HL-60/S4 treated with retinoic acid at 250 ng/mL for 4 days and 3 days (cell line): ENCODE results near the gene PASD1.

Experiments
- in situ Hi-C: fragments of 300-500 bp; cut with MboI; formaldehyde crosslinking; loops from 2 replicates; pipeline ENCODE4 v1.7.0; 2022; ENCODE audit warnings: low sequenced_read_pairs

Gene PASD1

DNA sequence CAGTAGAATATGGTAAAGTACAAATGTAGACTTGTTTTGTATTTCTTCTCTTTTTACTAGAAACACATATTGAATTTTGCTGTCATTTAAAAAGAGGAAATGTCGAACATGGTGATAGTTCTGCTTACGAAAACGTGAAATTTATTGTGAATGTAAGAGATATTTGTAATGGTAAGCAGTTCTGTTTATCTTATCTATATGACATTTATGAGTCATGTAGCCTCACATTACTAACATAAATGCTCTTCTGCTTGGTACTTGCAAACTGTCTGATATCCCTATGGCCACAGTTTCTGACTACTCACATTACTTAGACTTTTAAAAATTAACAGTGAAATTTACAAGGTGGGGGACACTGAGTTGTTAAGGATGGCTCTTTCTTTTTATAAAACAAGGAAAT, 57.9 kb downstream of the PASD1 start:
- in situ Hi-C loops, result no loop called here

DNA sequence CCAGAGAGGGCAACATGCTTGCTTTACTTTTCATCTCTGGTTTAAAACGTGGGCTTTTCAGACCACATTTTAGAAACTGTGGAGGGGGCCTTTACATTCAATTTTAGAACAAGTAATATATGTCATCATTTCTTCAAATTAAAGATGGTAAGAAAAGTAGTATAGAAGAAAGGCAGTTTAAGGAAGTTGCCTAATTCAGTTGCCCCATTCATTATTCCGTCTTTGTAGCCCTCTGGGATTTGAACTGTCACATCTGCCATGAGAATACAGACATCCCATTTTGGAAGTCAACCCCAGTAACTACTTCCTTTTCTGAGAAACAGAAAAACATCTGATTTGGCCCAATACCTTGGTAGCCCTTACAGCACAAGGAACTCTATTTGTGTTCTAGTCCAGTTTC, 61.2 kb downstream of the PASD1 start:
- in situ Hi-C loops, result no loop called here

DNA sequence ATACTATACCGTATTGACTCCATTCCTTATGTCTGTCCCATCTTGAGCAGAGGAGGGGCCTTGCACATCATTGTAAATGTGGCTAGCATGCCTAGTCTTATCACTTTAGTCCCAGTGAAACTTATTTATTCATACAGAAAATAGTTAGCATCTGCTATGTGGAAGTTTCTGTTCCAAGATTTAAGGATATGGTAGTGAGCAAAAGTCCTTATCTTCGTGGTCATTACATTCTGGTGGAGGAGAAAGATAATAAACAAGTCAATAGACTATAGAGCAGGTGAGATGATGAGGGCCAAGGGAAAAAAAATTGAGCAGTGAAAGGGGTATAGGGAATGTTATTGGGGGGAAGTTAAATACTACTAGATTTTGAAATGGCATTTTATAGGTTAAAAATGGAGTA, 68.3 kb downstream of the PASD1 start:
- in situ Hi-C loops, result no loop called here

DNA sequence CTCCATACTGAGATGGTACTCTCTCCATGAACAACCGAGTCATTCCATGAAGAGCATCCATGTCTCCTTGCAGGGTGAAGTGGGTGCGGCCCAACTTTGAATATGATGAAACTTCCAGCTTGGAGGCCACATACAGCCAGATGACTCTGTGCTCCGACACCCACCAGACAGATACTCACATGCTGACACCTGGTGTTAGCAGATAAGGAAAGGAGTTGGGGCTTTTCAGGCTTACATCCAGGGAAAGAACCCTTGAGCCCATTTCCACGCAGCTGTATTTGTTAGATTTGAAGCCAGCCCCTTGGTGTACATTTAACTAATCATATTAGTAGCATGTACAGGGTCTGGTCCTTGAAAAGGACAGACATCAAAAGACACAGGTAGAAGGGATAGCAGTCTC, 69.7 kb downstream of the PASD1 start:
- in situ Hi-C loops, result no loop called here

DNA sequence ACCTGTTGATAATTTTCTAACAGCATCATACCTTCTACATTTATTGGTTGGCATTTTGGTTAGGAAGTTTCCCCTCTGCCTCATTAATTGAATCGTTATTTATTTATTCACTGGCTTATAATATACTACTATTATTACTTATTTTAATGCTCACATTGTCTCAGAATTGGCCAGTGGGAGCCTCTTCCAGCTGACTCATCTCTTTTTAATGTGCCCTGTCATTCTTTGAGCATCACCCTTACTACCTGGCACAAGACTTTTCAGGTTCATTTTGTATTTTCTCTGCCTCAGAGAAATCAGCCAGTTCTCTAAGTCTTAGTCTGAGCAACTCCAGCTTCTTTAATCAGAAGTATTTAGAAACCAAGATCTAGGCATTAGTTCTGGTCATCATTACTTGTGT, 71.5 kb downstream of the PASD1 start:
- in situ Hi-C loops, result no loop called here

DNA sequence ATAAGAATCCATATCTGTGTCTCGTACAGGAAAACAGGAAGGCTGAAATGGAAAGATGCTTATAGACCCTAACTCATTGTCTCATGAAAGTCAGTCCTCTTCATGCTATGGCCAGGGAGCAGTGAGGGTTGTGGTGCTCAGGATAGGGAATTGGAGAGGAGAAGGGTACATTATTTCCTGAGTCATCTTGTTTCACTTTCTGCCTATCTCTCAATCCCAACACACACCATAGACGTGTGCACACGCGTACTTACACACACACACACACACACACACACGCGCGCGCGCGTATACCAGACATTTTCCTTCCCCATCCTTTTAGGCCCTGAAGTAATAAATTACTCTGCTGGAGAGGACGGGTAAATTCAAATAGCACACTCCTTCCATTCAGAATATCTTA, 78.1 kb downstream of the PASD1 start:
- in situ Hi-C loops, result no loop called here

DNA sequence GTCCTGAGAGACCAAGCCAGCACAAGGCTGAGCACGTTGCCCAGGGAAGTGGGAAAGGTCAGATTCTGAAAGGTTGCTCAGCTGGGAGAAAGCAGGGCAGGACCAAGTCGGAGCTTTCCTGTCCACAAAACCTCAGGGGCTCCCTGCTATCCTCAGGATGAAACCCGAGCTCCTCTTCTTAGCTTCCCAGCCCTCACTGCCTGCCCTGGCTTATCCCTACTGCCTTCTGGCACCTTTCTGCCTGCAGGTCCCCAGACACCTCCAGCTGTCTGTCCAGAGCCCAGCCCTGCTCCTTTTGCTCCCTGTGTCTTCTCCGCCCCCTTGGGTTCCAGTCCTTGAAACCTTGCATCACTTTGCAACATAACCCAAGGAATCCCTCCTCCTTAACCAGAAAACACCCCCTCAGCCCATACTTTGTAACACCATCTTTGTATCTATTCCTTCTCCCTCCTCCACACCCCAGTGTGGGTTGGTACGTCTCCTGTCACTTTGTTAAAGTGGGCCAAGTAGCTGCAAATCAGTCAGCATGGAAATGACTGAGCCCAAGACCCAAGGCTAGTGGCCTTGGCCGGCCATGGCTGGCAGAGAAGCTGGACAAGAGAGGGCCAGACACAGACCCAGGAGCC, 111.8 kb downstream of the PASD1 start:
- in situ Hi-C loops, result loop anchor here (25.0 kb wide), 1 partner anchor 513 kb away; no protein-coding TSS in a partner anchor

DNA sequence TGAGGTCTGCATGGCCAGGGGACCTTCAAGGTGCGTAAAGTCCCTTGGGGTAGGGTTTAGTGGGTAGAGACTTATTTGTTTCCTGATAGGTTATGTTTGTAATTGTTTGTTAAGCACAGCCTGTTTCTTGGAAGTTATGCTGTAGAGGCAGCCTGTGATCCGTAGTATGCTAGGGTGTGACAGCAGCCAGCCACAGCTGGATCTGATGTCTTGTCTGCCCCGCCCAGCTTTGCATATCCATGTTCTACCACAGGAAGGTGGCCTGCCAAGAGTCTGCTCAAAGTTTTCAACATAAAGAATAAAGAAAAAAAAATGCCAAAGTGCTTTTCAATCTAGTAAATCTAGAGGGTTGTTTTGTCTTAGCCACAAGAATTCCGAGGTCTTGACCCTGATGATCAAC, 112.7 kb downstream of the PASD1 start:
- in situ Hi-C loops, result loop anchor here (25.0 kb wide), 1 partner anchor 514 kb away; no protein-coding TSS in a partner anchor

DNA sequence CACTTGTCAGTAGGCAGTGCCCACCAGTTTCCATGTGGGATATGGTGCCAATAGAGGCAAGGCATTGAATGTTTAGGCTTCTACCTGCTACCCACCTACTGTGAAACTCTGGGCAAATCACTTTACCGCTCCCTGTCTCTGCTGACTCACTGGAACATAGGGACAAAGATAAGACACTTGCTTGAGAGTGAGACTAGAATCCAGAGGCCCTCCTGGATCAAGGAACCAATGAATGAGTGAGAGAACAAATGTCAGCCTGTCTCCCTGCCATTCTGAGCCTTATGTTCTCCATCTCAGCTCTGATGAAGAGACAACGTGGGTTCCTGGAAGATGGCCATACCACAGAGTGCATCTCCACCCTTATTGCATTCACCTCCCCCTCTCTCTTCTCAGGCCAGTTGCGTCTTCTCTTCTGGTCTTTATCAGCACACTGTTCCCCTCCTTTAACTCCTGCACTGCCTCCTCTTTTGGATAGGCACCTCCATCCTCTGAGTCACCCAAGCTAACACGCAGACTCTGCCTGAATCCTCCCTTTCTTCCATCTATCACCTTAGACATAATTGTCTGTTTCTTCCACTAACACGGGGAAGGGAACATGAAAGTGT, 116.4 kb downstream of the PASD1 start:
- in situ Hi-C loops, result loop anchor here (25.0 kb wide), 1 partner anchor 518 kb away; no protein-coding TSS in a partner anchor

DNA sequence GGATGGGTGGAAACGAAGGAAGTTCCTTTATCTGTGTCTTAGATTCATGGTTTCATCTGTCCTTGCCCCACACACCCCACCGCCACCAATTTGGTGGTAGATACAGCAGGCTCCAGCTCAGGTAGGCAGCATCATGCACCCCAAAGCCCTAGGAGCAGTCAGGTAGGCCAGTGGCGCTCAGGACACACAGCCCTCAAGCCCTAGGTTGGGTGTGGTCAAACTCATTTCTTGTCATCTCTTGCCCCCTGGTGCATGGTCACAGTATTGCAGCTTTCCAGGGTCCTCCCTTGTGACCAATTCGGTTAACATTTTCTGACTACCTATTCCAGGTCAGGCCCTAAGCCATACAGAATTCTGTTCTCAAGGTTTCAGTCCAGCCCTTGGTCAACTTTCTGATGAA, 117.3 kb downstream of the PASD1 start:
- in situ Hi-C loops, result loop anchor here (25.0 kb wide), 1 partner anchor 519 kb away; no protein-coding TSS in a partner anchor

DNA sequence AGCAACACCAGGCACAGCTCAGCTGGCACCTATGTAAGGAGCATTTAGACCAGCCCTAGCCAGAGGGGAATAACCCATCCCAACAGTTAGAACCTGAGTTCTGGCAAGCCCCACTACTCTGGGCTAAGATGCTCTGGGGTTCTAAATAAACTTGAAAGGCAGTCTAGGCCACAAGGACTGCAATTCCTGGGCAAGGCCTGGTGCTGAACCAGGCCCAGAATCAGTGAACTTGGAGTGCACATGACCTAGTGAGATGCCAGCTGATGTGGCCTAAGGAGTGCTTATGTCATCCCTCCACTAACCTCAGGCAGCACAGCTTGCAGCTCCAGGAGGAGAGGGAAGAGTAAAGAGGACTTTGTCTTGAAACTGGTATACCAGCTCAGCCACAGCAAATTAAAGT, 124.2 kb downstream of the PASD1 start:
- in situ Hi-C loops, result loop anchor here (25.0 kb wide), 1 partner anchor 525 kb away; no protein-coding TSS in a partner anchor

DNA sequence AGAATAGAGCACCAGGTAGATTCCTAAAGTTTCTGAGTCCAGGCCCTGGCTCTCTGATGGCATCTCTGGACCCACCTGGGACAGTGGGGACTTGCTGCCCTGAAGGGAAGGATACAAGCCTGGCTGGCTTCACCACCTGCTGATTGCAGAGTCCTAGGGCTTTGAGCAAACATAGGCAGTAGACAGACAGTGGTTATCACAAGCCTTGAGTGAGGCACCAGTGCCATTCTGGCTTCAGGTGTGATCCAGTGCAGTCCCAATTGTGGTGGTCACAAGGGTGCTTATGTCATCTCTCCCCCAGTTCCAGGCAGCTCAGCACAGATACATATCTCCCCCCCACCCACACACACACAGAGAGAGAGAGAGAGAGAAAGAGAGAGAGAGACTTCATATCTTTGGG, 125.2 kb downstream of the PASD1 start:
- in situ Hi-C loops, result loop anchor here (25.0 kb wide), 1 partner anchor 526 kb away; no protein-coding TSS in a partner anchor

DNA sequence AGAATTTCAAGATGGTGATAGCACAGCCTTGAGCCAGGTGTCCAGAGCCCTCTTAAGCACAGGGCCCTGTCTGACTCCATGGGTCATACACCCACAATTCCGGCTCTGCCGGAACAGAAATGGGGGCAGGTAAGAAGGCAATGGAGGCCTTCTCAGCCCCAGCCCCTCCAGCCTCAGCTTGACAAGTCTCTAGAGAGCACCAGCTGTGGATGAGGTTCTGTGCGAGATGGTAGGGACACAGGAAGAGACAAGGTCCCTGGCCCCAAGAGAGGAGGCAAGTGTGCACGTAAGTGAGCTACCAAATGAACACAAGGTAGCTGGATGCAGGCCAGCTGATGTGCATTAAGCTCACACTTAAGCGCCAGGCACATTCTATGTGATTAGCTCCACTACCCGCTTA, 129.3 kb downstream of the PASD1 start:
- in situ Hi-C loops, result loop anchor here (25.0 kb wide), 1 partner anchor 531 kb away; no protein-coding TSS in a partner anchor

DNA sequence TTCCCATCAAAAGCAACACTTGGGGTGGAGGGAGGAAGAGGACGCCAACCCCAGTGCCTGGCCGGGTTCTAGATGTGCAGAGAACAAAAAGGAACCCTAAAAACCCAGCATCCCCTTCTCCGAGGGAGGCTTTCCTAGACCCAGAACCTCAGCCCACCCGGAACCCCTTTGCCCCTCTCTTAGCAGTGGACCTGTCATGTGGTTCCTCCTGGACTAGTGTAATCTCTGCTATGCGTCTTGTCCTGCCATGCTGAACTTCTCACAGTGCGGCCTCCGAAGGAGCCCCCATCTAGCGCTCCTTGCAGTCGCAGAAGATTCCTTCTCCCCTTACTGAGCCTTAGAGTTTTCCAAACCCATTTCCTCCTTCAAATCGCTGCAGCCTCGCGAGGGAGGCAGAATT, 130.6 kb downstream of the PASD1 start:
- in situ Hi-C loops, result loop anchor here (25.0 kb wide), 1 partner anchor 532 kb away; no protein-coding TSS in a partner anchor

DNA sequence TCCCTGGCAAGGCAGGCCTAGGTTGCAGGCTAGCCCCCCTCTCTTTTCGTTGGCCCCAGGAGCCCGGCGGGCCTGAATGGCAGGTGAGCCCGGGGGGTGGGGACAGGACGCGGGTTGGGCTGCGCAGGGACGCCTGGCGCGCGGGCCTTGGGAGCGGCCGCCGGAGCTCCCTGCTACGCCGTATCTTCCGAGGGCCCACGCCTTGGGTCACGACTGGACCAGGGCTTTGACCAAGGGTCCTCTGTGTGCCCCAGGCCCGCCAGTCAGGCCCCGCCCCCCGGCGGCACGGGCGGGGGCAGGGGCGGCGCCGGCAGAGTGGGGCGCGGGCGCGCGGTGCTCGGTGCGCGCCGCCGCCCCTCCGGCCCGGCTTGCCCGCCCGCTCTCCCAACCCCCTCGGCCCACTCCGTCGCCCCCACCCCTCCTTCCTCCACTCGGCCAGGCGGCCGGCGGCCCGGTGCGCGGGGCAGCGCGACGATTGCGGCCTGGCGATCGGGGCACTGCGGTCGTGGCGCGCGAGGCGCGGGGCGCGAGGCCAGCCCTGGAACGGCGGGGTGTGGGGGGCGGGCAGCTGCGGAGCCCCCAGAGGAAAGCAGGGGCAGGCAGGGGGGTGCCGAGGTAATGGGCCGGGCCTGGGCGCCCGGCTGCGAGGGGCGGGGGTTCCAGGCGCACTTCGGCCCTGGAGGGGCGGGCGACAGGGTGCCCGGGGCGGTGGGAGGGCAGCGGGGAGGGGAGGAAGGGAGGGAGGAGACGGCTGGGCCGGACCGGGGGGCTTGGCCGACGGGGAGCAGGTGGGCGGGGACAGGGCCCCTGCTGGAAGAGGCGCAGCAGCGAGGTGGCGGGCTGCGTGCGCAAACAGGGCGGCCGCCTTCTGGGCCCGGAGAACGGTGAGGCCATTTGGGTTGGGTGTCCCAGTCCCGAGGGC, 131.4 kb downstream of the PASD1 start, which contains the start of gene PRRG3:
TSS of gene PRRG3 (plus strand) at position 798 of the 922 bp plus-strand sequence. CDS start 3,357 bp downstream, outside the sequence.
- in situ Hi-C loops, result loop anchor here (25.0 kb wide), 1 partner anchor 533 kb away; no protein-coding TSS in a partner anchor

DNA sequence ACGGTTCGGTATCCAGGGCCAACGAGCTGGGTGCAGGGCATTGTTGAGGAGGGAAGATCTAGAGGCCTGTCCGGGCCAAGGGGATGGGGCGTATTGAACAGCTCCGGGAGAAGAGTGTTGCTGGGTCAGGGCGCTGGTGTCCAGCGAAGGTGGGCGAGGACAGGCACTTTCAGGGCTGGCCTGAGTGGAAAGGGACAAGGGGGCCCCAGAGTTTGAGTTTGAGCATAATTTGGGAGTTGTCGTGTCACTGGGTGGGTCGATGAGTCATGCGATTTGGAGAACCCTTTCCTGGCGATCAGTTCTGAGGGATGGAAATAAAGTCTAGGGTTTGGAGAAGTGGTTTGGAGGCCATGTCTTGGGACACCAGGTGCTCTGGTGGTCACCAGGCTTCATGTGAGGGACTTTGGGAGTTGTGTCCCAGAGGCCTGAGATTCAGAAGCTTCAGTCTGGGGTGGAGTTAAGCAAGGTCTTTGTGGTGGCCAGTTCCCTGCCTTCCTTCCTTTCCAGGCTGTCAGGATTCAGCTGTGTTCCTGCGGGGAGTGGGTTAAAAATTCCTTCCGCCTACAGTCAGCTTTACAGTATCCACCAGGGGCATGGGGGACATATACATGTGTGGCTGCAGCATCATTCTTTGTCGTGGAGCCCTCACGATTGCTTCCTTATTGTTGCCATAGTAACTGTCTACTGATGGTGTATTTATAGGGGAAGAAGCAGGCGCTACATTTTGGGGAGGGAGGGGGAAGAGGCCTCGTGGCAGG, 132.3 kb downstream of the PASD1 start:
- in situ Hi-C loops, result loop anchor here (25.0 kb wide), 1 partner anchor 533 kb away; no protein-coding TSS in a partner anchor

DNA sequence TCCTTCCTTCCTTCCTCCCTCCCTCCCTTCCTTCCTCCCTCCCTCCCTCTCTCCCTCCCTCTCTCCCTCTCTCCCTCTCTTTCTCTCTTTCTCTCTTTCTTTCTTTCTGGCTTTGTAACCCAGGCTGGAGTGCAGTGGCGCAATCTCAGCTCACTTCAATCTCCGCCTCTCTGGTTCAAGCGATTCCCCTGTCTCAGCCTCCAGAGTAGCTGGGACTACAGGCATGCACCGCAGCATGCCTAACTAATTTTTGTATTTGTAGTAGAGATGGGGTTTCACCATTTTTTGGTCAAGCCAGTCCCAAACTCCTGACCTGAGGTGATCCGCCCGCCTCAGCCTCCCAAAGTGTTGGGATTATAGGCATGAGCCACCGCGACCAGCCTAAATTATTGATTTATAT, 133.6 kb downstream of the PASD1 start:
- in situ Hi-C loops, result loop anchor here (25.0 kb wide), 1 partner anchor 535 kb away; no protein-coding TSS in a partner anchor

DNA sequence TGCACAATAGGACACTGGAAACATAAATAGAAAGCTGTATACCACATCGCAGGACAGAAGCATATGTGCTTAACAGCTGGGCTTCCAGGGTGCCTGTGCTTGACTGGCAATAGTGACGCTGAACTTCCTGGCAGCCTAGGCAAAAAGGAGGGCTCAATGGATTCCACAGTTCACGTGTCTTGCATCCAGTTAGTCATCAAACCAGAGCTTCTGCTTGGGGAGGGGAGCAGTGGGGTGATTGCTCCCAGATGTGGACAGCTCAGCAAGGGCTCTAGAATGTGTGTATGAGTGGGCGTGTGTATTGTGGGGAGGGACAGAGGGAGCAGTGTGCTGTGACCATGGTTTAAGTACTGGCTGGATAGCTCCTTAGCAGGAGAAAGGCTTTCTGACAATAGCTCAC, 134.0 kb downstream of the PASD1 start:
- in situ Hi-C loops, result loop anchor here (25.0 kb wide), 1 partner anchor 535 kb away; no protein-coding TSS in a partner anchor

DNA sequence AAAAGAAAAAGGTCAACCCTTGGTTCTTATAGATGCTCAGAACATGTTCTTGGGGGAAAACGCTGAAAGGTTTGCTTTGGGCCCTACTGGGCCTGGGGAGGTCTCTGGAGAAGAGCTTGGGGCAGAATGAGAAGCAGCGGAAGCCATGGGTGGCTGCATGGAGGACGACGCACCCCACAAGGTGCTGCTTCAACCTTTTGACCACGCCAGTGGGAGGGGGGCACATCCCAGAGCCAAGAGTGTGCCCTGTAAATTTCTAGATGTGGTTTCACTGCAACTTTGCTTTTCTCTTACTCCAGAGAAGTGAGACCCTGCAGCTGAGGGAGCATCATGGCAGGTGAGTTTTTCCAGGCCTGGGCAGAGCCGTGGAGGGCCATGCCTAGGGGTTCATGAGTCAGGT, 135.0 kb downstream of the PASD1 start:
- in situ Hi-C loops, result loop anchor here (25.0 kb wide), 1 partner anchor 536 kb away; no protein-coding TSS in a partner anchor

DNA sequence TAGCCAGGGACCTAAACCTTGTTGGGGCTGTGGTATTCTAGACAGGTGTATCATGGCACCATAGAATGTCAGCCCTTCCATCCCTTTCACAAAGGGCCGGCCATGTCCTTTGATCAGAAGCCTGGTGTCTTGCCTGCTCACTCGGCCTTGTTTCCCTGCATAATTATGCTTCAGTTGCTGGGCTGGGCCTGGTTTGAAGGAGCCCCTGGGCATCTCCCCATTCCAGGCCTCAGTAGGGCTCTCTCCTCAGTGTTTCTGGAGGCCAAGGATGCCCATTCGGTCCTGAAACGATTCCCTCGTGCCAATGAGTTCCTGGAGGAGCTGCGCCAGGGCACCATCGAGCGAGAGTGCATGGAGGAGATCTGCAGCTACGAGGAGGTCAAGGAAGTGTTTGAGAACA, 136.3 kb downstream of the PASD1 start:
- in situ Hi-C loops, result loop anchor here (25.0 kb wide), 1 partner anchor 537 kb away; no protein-coding TSS in a partner anchor
